Stomach (tissue), 4 donors: ENCODE measurements around the gene PTTG1IP2.

ENCODE experiments used
- CTCF ChIP-seq, 7 experiments: fragments of 450-650 bp in 4 of 7; fragments of 200-600 bp in 3 of 7; sonication (generic) in 3 of 7; IDR thresholded peaks; one replicate each; pipeline ENCODE4 v1.5.1; 2016 to 2019; ENCODE audit warnings: antibody characterized with exemption in 7 of 7, control low read depth in 2 of 7, mild to moderate bottlenecking in 1 of 7
- POLR2A ChIP-seq, 4 donors: fragments of 450-650 bp; IDR thresholded peaks; one replicate each; pipeline ENCODE4 v1.6.1; 2016; ENCODE audit warnings: antibody characterized with exemption in 4 of 4, control low read depth in 2 of 4, mild to moderate bottlenecking in 1 of 4, moderate library complexity in 1 of 4

- TF ChIP-seq CTCF (IDR thresholded peaks at IDR 0.05) (no peak), POLR2A (IDR thresholded peaks at IDR 0.05) (no peak)
These were observed 9.6 kb upstream of the PTTG1IP2 start for GRCh38 chr7:90459888-90460287.
